ENCODE measurements around the gene JRKL.

DNA sequence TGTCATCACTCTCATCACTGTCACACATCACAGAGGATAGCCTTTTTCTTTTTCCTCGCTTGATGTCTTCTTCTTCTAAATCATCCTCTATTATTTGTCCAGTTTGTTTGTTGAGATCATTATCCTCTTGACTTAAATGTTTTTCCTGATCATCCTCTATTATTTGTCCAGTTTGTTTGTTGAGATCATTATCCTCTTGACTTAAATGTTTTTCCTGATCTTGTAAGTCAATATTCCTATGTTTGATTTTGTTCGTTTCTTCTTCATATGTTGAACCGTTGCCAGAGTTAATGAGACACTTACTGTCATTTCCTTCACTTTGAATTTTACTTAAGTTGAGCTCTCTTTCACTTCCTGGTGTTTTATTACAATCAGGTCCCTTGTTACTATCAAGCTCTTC, 5.7 kb upstream of the JRKL start:
- TF ChIP-seq POLR2A (IDR thresholded peaks at IDR 0.05; ENCODE audit: borderline replicate concordance, extremely low read depth, insufficient read depth, insufficient read length) (no peak), POLR2AphosphoS5 (IDR thresholded peaks at IDR 0.05; ENCODE audit: low read depth, low read length) (no peak), EZH2 (IDR thresholded peaks at IDR 0.05) (no peak), CEBPB (IDR thresholded peaks at IDR 0.05; ENCODE audit: low read depth) (no peak), RAD21 (IDR thresholded peaks at IDR 0.05; ENCODE audit: low read depth) (no peak), ZFX (IDR thresholded peaks at IDR 0.05) (no peak)
- TF ChIP-seq, protein P1, sequence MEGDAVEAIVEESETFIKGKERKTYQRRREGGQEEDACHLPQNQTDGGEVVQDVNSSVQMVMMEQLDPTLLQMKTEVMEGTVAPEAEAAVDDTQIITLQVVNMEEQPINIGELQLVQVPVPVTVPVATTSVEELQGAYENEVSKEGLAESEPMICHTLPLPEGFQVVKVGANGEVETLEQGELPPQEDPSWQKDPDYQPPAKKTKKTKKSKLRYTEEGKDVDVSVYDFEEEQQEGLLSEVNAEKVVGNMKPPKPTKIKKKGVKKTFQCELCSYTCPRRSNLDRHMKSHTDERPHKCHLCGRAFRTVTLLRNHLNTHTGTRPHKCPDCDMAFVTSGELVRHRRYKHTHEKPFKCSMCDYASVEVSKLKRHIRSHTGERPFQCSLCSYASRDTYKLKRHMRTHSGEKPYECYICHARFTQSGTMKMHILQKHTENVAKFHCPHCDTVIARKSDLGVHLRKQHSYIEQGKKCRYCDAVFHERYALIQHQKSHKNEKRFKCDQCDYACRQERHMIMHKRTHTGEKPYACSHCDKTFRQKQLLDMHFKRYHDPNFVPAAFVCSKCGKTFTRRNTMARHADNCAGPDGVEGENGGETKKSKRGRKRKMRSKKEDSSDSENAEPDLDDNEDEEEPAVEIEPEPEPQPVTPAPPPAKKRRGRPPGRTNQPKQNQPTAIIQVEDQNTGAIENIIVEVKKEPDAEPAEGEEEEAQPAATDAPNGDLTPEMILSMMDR (IDR thresholded peaks at IDR 0.05 in 2 of 3, conservative IDR thresholded peaks at IDR 0.05 in 1 of 3; ENCODE audit: borderline replicate concordance in 1 of 3, insufficient read depth in 1 of 3, low read depth in 2 of 3, low read length in 2 of 3), result no peak
- TF ChIP-seq, protein P2, sequence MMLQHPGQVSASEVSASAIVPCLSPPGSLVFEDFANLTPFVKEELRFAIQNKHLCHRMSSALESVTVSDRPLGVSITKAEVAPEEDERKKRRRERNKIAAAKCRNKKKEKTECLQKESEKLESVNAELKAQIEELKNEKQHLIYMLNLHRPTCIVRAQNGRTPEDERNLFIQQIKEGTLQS (IDR thresholded peaks at IDR 0.05), result no peak
- TF ChIP-seq, protein P3, sequence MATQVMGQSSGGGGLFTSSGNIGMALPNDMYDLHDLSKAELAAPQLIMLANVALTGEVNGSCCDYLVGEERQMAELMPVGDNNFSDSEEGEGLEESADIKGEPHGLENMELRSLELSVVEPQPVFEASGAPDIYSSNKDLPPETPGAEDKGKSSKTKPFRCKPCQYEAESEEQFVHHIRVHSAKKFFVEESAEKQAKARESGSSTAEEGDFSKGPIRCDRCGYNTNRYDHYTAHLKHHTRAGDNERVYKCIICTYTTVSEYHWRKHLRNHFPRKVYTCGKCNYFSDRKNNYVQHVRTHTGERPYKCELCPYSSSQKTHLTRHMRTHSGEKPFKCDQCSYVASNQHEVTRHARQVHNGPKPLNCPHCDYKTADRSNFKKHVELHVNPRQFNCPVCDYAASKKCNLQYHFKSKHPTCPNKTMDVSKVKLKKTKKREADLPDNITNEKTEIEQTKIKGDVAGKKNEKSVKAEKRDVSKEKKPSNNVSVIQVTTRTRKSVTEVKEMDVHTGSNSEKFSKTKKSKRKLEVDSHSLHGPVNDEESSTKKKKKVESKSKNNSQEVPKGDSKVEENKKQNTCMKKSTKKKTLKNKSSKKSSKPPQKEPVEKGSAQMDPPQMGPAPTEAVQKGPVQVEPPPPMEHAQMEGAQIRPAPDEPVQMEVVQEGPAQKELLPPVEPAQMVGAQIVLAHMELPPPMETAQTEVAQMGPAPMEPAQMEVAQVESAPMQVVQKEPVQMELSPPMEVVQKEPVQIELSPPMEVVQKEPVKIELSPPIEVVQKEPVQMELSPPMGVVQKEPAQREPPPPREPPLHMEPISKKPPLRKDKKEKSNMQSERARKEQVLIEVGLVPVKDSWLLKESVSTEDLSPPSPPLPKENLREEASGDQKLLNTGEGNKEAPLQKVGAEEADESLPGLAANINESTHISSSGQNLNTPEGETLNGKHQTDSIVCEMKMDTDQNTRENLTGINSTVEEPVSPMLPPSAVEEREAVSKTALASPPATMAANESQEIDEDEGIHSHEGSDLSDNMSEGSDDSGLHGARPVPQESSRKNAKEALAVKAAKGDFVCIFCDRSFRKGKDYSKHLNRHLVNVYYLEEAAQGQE (IDR thresholded peaks at IDR 0.05; ENCODE audit: low read depth), result no peak
